Measurements from ENCODE around the gene BICD1.
"Not testable (repeated sequence)": the region's sequence is repeated elsewhere in the genome, so short reads cannot be mapped to it uniquely, and the experiment has no call there.

Gene BICD1

DNA sequence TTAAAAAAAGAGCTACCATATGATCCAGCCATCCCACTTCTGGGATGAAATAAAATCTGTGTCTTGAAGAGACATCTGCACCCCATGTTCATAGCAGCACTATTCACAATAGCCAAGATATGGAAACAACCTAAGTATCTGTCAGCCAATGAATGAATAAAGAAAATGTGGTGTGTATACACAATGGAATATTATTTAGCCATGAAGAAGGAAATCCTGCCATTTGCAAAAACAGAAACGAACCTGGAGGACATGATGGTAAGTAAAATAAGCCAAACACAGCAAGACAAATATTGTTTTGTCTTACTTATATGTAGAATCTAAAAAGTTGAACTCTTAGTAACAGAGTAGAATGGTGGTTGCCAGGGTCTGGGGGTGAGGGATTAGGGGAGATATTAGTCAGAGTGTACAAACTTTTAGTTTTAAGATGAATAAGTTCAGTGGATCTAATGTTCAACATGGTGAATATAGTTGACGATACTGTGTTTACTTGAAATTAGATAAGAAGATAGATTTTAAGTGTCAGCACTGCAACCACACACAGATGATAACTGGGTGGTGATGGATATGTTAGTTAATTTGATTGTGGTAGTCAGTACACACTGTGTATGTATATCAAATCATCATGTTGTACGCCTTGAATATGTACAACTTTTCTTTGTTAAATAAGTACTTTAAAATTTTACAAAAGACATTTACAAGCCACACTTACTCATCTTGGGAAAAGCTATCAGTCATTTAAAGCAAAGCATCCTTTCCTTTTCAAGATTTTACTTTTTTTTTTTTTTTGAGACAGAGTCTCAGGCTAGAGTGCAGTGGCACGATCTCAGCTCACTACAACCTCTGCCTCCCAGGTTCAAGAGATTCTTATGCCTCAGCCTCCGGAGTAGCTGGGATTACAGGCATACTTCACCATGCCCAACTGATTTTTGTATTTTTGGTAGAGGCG lies 89.9 kb downstream of the BICD1 start:
- DNase-seq, result peak; percentile 64

DNA sequence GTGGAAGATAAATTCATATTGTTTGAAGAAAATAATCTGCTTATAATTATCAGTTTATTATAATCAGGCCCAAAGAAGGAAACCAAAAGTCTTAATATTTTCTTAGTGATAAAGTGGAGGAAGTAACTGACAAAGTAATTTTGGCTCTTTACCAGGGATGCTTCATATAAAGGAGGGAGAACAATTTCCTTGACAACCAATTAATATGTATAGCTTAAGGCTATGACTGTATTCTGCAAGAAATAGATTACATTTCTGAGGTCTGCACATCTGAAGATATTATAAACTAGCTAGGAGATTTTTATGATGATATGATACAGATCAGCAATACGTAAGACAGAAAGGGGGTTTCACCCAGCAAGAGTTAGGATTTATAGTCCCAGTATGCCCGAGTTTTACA lies 90.8 kb downstream of the BICD1 start:
- DNase-seq, result no peak

DNA sequence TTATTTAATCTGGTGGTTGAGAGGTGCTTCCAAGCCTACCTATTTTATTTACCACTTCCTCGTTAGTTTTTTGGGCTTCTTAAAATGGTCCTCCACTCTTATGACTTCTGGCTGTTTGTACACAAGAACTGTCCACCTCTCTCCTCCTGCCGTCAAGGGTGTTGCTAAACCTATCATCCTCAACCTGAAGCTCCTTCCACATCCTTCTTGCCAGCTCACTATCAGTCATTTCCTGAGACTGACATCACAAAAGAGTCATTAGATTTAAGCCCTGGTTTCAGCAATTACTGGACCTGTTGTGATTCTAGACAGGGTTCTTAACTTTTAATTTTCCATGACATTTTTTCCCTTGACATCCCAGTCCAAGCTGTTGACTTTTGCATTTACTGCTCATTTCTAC lies 91.9 kb downstream of the BICD1 start:
- DNase-seq, result peak; percentile 67

DNA sequence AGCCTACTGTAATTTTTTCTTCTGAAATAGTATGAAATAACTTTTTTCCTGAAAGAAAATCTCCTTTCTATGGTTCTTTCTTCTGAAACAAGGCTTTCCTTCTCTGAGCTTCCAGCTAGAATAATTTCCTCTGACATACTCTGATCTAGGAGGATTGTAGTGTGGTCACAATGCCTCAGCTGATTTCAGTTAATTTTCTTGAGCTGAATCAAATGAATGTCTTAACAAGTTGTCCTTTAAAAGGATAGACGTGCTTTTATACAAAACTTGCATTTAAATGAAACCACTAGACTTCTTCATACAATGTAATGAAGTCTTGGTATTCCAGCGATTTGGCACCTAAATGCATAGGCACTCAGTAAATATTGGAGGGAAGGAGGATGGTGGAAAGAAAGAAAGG lies 94.4 kb downstream of the BICD1 start:
- DNase-seq, result no peak

DNA sequence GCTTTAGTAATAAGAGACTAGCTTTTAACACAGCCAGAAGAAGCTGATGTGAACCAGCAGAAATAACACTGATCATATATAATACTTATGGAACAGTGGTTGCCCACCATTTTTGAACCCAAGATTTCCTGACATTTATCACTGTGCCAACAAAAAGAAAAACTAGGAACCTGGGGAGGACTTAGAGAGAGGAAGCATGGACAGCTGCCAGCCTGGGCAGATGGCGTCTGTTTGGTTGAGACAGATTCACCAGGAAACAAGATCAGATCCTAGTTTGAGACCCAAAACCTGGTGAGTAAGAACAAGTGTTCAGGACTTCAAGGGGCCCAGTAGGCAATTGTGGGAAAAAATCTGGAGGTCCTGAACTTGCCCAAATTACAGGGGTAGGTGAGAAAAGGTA lies 95.3 kb downstream of the BICD1 start:
- DNase-seq, result no peak

DNA sequence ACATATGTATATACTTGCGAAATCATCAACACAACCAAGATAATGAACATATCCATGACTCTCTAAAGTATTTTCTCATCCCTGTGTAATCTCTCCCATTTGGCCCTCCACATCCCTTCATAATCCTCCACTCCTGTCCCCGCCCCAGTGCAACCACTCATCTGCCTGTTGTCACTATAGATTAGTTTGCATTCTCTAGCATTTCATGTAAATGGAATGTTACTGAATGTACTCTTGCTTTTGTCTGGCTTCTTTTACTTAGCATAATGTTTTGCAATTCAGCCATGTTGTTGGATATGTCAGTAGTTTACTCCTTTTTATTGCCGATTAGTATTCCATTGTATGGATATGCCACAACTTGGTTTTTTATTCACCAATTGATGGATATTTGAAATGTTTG lies 99.1 kb downstream of the BICD1 start:
- no peak for DNase-seq

DNA sequence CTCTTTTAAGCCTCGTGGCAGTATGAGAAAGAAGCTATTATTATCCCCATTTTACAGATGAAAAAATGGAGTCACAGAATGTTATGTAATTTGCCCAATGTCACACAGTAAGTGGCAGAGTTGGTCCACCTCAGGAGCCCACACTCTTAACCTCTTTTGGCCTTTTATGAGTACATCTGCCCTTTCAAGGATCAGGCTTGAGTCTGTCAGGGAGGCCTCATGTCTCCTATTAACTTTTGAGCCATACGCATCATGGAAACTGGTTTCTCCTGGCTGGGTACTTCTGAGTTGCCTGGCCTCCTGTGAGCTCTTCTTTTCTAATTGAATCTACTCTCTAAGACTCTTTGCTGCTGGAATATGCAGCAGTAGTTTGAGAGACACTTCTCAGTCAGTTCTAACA lies 101.7 kb downstream of the BICD1 start:
- no peak for DNase-seq

DNA sequence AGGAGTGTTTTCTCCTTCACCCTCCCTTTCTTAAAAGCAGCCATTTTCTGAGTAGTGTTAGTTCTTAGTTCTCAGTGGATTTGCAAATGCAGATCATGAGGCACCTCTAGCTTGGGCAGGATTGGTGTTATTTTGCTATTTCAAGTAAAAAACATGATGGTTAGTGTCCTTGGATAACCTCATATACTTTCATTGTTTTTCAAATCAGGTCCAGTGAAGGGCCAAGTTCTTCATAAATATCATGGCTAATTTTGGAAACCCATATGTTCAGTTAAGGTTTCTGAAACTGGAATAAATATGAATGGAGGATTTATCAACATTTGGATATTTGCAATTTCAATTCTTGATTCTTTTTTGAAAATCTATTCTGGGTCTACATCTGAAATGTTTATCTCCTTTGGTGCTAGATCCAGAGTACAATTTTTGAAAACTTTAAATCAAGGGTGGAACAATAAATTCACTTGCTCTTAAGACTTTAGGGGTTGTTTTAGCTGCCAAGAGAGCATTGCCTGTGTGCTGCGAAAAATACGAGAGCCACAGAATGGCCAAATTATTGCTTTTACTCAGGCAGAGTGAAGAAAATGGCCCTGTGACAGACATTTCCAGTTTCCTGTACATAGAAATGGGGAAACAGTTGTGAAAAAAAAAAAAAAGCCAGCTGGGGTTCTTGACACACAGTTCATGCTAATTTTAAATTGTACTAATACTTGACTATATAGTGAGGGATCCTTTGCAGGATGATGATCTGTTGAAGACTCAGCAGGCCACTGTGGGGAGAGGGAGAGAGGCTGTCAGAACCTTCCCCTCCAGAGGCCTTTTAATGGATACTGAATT lies 104.6 kb downstream of the BICD1 start:
- DNase-seq, result no peak

DNA sequence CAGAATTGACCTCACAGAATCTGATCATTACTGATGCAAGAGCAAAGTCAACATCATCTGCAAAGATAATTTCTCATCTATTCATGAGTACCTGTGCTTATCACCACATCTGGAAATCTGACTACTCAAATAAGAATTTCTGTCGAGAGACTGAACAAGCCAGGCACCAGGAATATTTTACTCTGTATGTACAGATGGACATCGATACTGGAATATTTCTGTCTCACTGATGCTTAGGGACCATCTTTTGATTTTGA lies 105.2 kb downstream of the BICD1 start:
- no peak for DNase-seq

DNA sequence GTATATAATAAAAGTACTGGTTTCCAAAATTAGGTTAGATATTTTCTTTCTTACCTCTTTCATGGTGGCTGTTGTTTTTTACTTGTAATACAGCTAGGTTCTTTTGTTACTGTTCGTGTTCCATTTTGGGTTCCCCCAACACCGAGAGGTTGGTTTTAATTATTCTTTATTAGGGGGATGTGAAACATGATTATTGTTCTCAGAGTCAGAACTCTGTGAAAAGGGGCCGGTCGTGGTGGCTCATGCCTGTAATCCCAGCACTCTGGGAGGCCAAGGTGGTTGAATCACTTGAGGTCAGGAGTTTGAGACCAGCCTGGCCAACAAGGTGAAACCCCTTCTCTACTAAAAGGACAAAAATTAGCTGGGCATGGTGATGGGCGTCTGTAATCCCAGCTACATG lies 108.1 kb downstream of the BICD1 start:
- DNase-seq, result no peak

DNA sequence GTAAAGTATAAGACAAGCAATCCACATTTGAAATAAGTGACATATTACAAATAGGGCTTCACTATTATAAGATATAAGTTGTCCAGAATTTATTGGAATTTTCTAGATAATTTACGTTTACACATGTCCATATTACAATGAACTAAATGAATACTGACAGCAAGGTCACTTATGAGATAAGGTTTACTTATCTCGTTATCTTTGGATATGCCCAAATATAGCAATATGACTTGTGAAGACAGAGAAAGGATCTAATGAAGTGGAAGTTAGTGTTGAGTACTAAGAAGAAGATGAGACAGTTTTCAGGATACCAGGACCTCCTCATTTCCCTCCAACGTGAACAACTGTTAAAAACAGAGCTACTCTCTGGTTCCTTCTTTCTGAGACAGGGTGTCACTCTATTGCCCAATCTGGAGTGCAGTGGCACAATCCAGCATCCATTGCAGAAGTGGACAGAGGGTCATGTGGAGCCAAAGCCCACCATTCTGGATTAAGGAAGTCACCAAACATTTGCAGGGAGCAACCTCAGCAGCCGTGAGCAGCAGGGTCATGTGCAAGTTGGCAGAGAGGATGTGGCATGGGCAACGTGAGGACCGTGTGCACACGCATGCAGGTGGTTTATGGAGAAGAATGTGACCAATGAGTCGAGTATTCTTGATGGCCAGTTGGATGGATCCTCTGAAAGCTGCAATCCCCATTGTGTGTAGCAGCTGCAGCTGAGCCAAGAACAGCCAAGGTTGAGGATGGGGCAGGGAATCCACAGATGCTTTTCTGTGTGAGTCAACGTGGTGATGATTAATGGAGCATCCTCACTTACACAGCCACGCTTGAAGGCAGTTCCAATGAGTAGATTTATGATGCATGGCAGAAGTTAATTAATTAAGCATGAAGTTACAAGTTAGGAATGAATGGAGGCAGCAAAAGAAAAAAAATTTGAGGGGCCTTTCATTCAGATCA lies 111.0 kb downstream of the BICD1 start:
- no peak for DNase-seq

DNA sequence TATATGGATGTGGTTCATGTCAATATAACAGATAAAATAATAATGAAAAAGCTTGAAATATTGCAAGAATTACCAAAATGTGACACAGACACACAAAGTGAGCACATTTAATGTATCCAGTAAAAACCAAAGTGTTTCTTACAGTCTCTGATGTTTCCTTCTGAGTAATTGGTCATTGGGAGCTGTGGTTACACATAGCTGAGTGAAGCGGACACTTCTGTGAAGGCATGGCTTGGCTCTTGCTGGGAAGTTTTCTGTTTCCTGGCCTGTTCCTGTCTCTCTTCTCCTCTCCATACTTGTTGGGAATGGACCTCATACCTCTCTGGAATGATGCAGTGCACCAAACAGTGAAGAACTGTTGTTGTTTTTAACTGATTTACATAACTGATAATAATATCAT lies 117.3 kb downstream of the BICD1 start:
- no peak for DNase-seq

DNA sequence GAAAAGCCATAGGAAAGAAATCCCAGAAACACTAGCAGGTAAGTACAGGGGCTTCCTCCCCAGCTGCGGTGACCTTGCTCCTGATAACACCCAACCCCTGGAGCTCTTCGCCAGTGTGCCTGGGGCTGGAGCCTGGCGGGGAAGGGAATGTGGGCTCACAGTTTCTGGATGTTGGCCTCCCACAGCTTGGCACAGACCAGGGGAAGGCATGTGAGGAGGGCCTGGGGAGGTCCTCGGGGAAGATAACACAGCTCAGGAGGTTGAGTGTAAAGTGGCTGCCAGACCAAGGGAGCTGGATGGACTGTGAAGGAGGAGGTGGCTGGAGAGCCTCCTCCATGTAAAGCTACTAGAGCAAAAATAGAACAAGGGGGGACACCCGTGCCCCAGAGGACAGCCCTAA lies 120.1 kb downstream of the BICD1 start:
- DNase-seq, result no peak

DNA sequence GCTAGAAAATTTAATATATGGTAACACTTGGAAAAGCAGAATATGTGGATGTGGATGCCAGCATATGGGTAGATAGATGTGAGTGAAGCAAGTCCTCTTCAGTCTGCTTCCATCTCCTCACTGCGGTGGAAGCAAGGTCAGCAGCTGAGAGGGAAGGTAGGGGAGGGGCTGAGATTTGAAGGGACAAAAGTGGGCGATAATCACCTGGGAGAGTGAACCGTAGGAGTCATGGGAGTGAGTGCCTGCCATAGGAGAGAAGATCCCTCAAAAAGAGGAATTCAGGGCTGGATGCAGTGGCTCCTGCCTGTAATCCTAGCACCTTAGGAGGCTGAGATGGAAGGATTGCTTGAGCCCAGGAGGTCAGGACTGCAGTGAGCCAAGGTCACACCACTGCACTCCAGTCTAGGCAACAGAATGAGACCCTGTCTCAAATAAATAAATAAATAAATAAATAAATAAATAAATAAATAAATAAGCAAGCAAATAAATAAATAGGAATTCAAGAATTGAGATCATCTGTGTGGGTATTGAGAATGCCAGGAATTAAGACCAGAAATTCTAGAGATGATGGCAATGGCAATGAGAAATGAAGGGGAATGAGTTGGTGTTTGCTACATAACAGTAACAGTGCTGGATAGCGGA lies 123.4 kb downstream of the BICD1 start:
- no peak for DNase-seq

DNA sequence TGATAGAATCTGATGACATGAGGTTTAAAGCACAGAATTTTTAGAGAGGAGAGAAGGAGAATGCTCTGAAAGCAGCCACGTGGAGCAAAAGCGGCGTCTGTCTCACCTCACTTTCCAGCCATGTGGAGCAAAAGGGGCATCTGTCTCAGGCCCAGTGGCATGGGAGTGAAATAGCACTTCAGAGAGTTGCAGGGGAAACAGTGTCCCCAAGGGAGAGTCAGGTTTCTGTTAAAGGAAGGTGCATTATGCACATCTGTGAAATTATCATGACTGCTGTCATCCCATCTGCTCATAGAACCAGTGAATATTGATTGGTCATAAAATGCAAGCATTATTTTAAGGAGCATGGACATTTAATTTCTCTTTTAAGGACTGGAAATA lies 124.0 kb downstream of the BICD1 start:
- DNase-seq, result no peak

DNA sequence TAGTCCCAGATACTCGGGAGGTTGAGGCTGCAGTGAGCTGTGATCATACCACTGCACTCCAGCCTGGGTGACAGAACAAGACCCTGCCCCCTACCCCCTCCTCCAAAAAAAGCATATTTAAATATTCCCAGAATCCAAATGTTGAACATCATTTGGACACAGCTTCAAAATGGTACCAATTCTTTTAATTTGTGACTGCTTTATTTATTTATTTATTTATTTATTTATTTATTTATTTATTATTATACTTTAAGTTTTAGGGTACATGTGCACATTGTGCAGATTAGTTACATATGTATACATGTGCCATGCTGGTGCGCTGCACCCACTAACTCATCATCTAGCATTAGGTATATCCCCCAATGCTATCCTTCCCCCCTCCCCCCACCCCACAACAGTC lies 124.7 kb downstream of the BICD1 start:
- DNase-seq, result not testable (repeated sequence)

DNA sequence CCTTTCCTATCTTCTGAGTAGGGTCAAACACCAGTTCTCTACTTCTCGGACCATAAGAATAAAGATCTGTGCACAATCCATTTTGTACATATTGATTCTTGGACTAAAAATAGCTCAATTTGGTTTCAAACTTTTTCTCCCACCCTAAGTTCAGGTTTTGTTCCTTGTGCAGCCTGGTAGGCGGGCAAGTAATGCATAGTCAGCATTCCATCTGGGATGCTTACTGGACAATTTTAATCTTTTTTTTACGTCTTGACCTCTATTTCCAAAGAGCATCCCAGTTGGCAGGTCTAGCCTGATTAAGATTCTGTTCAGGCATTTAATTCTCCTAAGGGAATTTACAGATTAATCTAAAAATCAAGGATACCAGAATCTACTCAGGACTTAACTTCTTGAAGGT lies 126.9 kb downstream of the BICD1 start:
- no peak for DNase-seq

DNA sequence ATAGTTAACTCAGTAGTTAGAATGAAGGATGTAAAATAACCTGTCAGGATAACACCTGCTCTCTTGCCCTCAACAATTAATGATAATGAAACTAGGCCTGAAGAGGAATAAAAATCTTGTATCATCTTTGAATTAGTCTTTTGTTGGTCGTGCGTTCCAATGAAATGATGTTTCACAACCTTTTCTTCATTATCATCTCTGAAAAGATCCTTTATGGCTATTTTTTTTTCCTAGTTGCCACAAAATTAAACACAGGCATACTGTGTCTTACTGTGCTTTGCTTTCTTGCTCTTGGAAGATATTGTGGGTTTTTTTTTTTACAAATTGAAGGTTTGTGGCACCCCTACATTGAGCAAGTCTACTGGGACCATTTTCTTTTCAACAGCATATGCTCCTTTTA lies 128.6 kb downstream of the BICD1 start:
- DNase-seq, result no peak

DNA sequence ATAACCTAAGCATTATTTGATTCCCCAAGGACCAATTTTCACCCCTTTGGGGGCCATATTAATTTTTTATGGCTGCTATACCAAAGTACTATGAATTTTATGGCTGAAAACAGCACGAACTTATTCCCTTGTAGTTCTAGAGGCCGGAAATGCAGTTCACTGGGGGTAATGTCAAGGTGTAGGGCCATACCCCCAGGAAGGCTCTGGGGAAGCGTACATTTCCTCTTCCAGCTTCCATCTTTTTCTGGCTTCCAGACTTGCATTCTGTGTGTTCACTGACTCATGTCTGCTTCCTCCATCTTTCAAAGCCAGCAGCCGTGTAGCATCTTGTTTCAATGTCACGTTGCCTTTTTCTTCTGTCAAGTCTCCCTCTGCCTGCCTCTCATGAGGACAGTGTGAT lies 133.5 kb downstream of the BICD1 start:
- no peak for DNase-seq

DNA sequence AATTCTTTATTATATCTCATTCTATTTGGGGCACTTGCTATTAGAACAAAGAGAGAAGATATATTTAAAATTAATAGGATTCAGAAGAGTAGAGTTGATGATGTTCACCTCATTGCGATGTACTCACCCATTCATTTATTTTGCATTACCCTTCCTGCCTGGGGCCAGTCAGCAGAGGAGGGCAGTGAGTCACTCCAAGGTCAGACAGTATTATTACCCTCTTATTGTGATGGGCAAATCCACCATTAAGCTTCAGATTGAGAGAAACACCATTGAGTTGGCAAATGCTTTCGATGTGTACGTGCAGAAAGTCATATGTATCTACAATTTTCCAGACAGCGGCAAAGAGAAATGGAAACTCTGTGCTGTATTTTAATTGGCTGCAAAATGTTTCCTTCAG lies 134.2 kb downstream of the BICD1 start:
- no peak for DNase-seq

DNA sequence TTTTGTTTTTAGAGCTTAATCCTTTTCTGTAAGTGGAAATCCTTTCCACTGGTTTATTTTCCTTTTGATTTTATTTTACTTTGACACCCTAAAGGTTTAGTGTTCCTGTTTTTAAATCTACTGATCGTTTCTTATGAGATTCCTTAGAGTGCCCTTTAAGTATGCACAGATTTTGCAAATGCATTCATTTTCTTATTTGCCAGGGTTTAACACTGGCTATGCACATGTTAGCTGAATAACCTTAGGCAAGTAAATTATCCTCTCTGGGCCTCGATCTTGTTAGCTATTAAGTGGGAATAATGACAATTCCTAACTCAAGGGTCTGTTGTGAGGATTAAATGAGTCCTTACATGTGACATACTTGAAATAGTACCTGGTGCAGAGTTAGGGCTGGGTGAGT lies 136.0 kb downstream of the BICD1 start:
- no peak for DNase-seq

DNA sequence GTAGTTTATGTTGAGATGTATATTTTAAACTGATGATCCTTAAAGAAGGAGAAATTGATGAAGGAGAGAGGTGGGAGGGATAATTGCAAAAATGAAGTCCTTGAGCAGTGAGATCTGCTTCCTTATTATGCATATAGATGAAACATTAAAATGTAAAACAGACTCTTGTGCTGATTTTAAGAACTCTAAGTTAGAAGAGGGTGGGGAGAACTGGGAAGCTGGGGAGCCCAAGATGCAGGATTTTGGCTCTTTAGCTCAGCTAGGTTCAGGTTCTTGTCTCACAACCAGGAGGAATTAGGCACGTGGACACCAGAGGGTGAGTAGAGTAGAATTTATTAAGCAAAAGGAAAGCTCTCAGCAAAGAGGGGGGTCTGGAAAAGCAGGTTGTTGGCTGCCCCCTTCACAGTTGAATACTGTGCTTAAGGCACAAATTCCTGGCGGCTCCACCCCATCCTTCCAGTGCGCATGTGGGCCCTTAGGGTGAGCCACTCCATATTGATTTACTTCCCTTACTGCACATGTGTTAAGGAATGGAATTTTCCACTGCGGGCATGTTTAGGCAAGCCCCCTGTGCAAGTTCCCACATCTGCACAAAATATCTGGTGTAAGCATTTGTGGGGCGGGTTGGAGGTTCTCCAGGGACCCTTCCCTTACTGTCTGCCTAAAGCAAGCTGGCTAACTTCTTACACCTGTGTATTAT lies 141.9 kb downstream of the BICD1 start:
- no peak for DNase-seq
